Activated T-cell treated with anti-CD3 and anti-CD28 coated beads, Interleukin-2, amount 50 U/mL, for 48 hours (primary cell): ENCODE results near the gene MRPL36.
A peak's percentile ranks its signal among the peaks of the same experiment; 100 is the strongest.

Experiments used
- DNase-seq, 2 experiments: peaks; one replicate each; pipeline ENCODE4 v3.0.0-alpha.2; 2020

Gene MRPL36

GRCh38 chr5:1795506-1795905, 4.1 kb downstream of the MRPL36 start:
- DNase-seq = no peak

GRCh38 chr5:1794901-1795290, 4.7 kb downstream of the MRPL36 start:
- no peak for DNase-seq

GRCh38 chr5:1793966-1794900, 5.4 kb downstream of the MRPL36 start:
- peak in 1 of 2 experiments; percentile 32 for DNase-seq

GRCh38 chr5:1793301-1793740, 6.3 kb downstream of the MRPL36 start:
- peak; percentile 68 to 71 for DNase-seq

GRCh38 chr5:1792842-1793266, 6.8 kb downstream of the MRPL36 start:
- DNase-seq = peak; percentile 84 to 85

- no peak for DNase-seq
Measured at GRCh38 chr5:1791176-1791575, 8.5 kb downstream of the MRPL36 start.

- no peak for DNase-seq
Measured at GRCh38 chr5:1789834-1790471, 9.7 kb downstream of the MRPL36 start.

GRCh38 chr5:1789438-1789833, 10.2 kb downstream of the MRPL36 start:
- peak in 1 of 2 experiments; percentile 39 for DNase-seq

- DNase-seq = no peak
Measured at GRCh38 chr5:1788828-1789227, 10.8 kb downstream of the MRPL36 start.

GRCh38 chr5:1788200-1788599, 11.4 kb downstream of the MRPL36 start:
- no peak for DNase-seq

GRCh38 chr5:1787472-1788047, 12.1 kb downstream of the MRPL36 start:
- no peak for DNase-seq

GRCh38 chr5:1786621-1787471, 12.8 kb downstream of the MRPL36 start:
- DNase-seq = no peak

- DNase-seq = no peak
Measured at GRCh38 chr5:1785984-1786383, 13.7 kb downstream of the MRPL36 start.

- no peak for DNase-seq
Measured at GRCh38 chr5:1785062-1785461, 14.6 kb downstream of the MRPL36 start.

GRCh38 chr5:1784197-1785050, 15.2 kb downstream of the MRPL36 start:
- DNase-seq = no peak

- DNase-seq = no peak
Measured at GRCh38 chr5:1783216-1783554, 16.5 kb downstream of the MRPL36 start.

- no peak for DNase-seq
Measured at GRCh38 chr5:1782385-1783215, 17.0 kb downstream of the MRPL36 start.

- no peak for DNase-seq
Measured at GRCh38 chr5:1781726-1782384, 17.8 kb downstream of the MRPL36 start.

GRCh38 chr5:1781107-1781506, 18.5 kb downstream of the MRPL36 start:
- no peak for DNase-seq

- DNase-seq = no peak
Measured at GRCh38 chr5:1780614-1780930, 19.1 kb downstream of the MRPL36 start.
